ENCODE measurements around the gene LAMC3.

LAMC3 gene

GRCh38 chr9:130965680-130966079, 43.3 kb upstream of the LAMC3 start:
- no peak for FAIRE-seq
- DNase-seq (ENCODE audit: insufficient read length, low spot score), result no peak

DNA sequence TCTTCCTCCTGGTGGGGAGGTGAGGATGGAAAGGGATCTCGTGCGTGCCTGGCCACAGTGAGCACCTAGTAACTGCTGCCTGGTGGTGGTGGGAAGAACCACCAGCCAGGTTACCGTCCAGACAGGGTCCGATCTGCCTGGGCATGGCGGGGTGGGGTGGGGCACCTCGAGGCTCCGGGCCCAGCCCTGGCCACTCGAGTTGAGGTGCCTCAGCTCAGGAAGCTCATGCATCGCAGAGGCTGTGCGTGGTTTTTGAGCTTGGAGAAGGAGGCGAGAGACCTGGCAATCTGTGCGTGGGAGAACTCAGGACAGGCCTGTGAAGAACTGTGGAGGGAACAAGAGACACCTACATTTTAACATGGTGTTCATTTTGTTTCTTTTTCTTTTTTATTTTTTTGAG, 38.9 kb upstream of the LAMC3 start:
- no peak for TF ChIP-seq POLR2AphosphoS5 (IDR thresholded peaks at IDR 0.05; ENCODE audit: low read depth, low read length)
- TF ChIP-seq POLR2A (IDR thresholded peaks at IDR 0.05; ENCODE audit: low read depth, low read length), result no peak
- TF ChIP-seq POU2F2 (IDR thresholded peaks at IDR 0.05; ENCODE audit: low read depth, low read length), result no peak
- TF ChIP-seq PAX5 (IDR thresholded peaks at IDR 0.05; ENCODE audit: insufficient read depth, low read length, severe bottlenecking), result no peak
- no peak for TF ChIP-seq SPI1 (IDR thresholded peaks at IDR 0.05; ENCODE audit: low read depth, low read length)
- no peak for TF ChIP-seq TAF1 (IDR thresholded peaks at IDR 0.05; ENCODE audit: low read depth, low read length)
- DNase-seq (ENCODE audit: insufficient read length, low spot score) (no peak), FAIRE-seq (no peak)

More at GRCh38 chr9:130965680-130966079, 43.3 kb upstream of the LAMC3 start:
- no peak for TF ChIP-seq POLR2A (IDR thresholded peaks at IDR 0.05; ENCODE audit: low read depth, low read length)
- no peak for TF ChIP-seq PAX5 (IDR thresholded peaks at IDR 0.05; ENCODE audit: insufficient read depth, low read length, severe bottlenecking)
- no peak for TF ChIP-seq SPI1 (IDR thresholded peaks at IDR 0.05; ENCODE audit: low read depth, low read length)
- TF ChIP-seq TAF1 (IDR thresholded peaks at IDR 0.05; ENCODE audit: low read depth, low read length), result no peak
- no peak for TF ChIP-seq POLR2AphosphoS5 (IDR thresholded peaks at IDR 0.05; ENCODE audit: low read depth, low read length)
- TF ChIP-seq POU2F2 (IDR thresholded peaks at IDR 0.05; ENCODE audit: low read depth, low read length), result no peak

DNA sequence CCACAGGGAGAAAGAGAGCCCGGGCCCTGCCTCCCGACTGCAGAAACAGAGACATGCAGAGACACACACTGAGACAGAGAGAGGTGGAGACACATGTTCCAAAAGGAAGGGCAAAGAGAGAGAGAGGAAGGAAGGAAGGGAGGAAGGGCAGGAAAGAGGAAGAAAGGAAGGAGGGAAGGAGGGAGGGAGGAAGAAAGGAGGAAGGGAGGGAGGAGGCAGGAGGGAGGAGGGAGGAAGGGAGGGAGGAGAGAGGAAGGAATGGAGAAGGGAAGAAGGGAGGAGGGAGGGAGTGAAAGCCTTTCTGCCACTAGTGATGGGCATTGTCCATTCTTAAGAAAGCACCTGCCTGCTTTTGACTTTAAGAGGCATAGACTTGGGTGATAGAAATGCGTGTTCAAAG, 38.1 kb upstream of the LAMC3 start:
- no peak for TF ChIP-seq POU2F2 (IDR thresholded peaks at IDR 0.05; ENCODE audit: low read depth, low read length)
- no peak for TF ChIP-seq PAX5 (IDR thresholded peaks at IDR 0.05; ENCODE audit: insufficient read depth, low read length, severe bottlenecking)
- TF ChIP-seq SPI1 (IDR thresholded peaks at IDR 0.05; ENCODE audit: low read depth, low read length), result no peak
- TF ChIP-seq TAF1 (IDR thresholded peaks at IDR 0.05; ENCODE audit: low read depth, low read length), result no peak
- no peak for TF ChIP-seq POLR2AphosphoS5 (IDR thresholded peaks at IDR 0.05; ENCODE audit: low read depth, low read length)
- no peak for TF ChIP-seq POLR2A (IDR thresholded peaks at IDR 0.05; ENCODE audit: low read depth, low read length)
- DNase-seq (ENCODE audit: insufficient read length, low spot score) (no peak), FAIRE-seq (no peak)

- TF ChIP-seq POLR2AphosphoS5 (IDR thresholded peaks at IDR 0.05; ENCODE audit: low read depth, low read length), result no peak
- no peak for TF ChIP-seq PAX5 (IDR thresholded peaks at IDR 0.05; ENCODE audit: insufficient read depth, low read length, severe bottlenecking)
- no peak for TF ChIP-seq POLR2A (IDR thresholded peaks at IDR 0.05; ENCODE audit: low read depth, low read length)
- TF ChIP-seq TAF1 (IDR thresholded peaks at IDR 0.05; ENCODE audit: low read depth, low read length), result no peak
- no peak for TF ChIP-seq SPI1 (IDR thresholded peaks at IDR 0.05; ENCODE audit: low read depth, low read length)
- TF ChIP-seq POU2F2 (IDR thresholded peaks at IDR 0.05; ENCODE audit: low read depth, low read length), result no peak
- DNase-seq (ENCODE audit: insufficient read length, low spot score) (no peak), FAIRE-seq (no peak)
Measured at GRCh38 chr9:130971294-130971849, 37.6 kb upstream of the LAMC3 start.

- TF ChIP-seq PAX5 (IDR thresholded peaks at IDR 0.05; ENCODE audit: insufficient read depth, low read length, severe bottlenecking) (no peak), POU2F2 (IDR thresholded peaks at IDR 0.05; ENCODE audit: low read depth, low read length) (no peak), SPI1 (IDR thresholded peaks at IDR 0.05; ENCODE audit: low read depth, low read length) (no peak)
- DNase-seq (ENCODE audit: insufficient read length, low spot score), result no peak
- no peak for FAIRE-seq
Measured at GRCh38 chr9:130972277-130972956, 36.6 kb upstream of the LAMC3 start.

DNA sequence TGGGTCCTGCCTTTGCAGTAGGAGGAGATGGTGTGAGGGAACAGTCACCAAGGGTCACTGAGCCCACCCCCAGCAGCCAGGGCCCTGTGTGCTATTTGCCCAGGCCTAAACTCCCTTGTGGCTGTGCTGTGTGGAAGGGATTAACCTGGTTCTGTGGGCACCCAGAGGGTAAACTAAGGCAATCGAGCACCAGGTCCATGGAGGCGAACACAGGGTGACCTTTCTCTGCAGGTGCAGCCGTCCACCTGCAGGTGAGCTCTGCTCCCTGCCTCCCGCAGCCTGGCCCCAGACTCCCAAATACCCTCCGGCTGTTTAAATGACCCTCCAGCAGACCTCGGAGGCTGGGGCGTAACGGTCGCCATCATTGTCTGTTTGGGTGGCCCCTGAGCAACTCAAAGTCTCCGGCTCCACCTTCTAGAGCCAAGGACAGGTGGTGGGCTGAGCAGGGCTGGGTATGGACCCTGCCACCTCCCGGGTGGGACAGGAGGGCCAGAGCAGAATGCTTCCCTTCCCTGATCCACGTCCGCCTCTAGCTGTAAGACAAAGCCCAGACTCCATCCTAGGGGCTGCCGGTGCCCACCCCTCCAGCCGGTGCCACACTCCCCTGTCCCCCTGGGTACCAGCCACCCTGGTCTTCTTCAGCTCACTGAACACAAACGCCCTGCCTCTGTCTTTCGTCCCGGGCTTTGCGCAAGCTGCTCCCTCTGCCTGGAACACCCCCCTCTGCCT, 35.9 kb upstream of the LAMC3 start:
- no peak for TF ChIP-seq POU2F2 (IDR thresholded peaks at IDR 0.05; ENCODE audit: low read depth, low read length)
- TF ChIP-seq PAX5 (IDR thresholded peaks at IDR 0.05; ENCODE audit: insufficient read depth, low read length, severe bottlenecking), result no peak
- no peak for TF ChIP-seq TAF1 (IDR thresholded peaks at IDR 0.05; ENCODE audit: low read depth, low read length)
- no peak for TF ChIP-seq SPI1 (IDR thresholded peaks at IDR 0.05; ENCODE audit: low read depth, low read length)
- no peak for TF ChIP-seq POLR2A (IDR thresholded peaks at IDR 0.05; ENCODE audit: low read depth, low read length)
- no peak for TF ChIP-seq POLR2AphosphoS5 (IDR thresholded peaks at IDR 0.05; ENCODE audit: low read depth, low read length)
- no peak for FAIRE-seq
- no peak for DNase-seq (ENCODE audit: insufficient read length, low spot score)

DNA sequence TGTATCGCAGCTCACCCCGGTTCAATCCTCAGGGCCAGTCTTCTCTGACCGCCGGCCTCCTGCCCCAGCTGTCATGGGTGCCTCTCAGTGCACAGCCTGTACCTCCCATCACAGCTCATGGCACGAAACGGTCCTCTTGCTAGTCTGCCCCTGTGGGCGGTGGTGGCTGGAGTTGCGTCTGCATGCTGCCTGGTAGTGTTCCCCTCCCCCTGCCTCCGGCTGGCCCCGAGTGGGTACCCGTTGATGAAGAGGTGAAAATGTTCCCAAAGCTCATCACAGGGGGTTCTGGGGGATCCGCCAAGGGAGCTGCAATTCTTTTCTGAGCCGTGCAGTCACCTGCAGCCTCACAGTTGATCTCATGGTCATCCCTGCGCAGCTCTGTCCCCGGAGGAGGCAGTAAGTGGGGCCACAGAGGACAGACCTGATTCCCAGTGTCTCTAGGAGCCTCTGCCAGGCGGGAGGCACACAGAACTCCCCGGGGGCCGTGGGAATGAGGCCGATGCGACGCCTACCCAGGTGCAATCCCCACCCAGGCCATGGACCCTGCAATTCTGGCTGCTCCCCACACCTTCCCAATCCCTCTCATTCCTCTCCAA, 35.2 kb upstream of the LAMC3 start:
- TF ChIP-seq SPI1 (IDR thresholded peaks at IDR 0.05; ENCODE audit: low read depth, low read length), result no peak
- TF ChIP-seq POLR2AphosphoS5 (IDR thresholded peaks at IDR 0.05; ENCODE audit: low read depth, low read length), result no peak
- no peak for TF ChIP-seq PAX5 (IDR thresholded peaks at IDR 0.05; ENCODE audit: insufficient read depth, low read length, severe bottlenecking)
- TF ChIP-seq POLR2A (IDR thresholded peaks at IDR 0.05; ENCODE audit: low read depth, low read length), result no peak
- TF ChIP-seq TAF1 (IDR thresholded peaks at IDR 0.05; ENCODE audit: low read depth, low read length), result no peak
- no peak for TF ChIP-seq POU2F2 (IDR thresholded peaks at IDR 0.05; ENCODE audit: low read depth, low read length)
- DNase-seq (ENCODE audit: insufficient read length, low spot score) (no peak), FAIRE-seq (no peak)

DNA sequence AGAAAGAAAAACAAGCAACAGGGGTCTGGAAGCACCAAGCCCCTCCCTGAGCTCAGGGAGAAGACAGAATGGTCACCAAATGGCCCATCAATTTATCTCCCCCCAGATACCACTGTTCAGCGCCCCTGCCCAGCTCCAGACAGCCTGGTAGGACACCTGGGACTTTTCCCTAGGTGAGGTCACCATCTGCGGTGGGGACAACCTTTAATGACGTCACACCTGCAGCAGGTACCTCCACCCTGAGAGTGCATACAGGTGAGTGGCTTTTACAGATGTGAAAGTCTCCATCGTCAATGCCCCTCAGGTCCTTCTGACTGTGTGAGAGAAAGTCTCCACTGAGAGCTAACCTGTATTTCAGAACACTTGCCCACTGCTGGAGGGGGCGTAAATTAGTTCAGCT, 34.3 kb upstream of the LAMC3 start:
- FAIRE-seq (no peak), DNase-seq (ENCODE audit: insufficient read length, low spot score) (no peak)
- TF ChIP-seq POLR2A (IDR thresholded peaks at IDR 0.05; ENCODE audit: low read depth, low read length) (no peak), POLR2AphosphoS5 (IDR thresholded peaks at IDR 0.05; ENCODE audit: low read depth, low read length) (no peak), SPI1 (IDR thresholded peaks at IDR 0.05; ENCODE audit: low read depth, low read length) (no peak), PAX5 (IDR thresholded peaks at IDR 0.05; ENCODE audit: insufficient read depth, low read length, severe bottlenecking) (no peak), POU2F2 (IDR thresholded peaks at IDR 0.05; ENCODE audit: low read depth, low read length) (no peak), TAF1 (IDR thresholded peaks at IDR 0.05; ENCODE audit: low read depth, low read length) (no peak)

DNA sequence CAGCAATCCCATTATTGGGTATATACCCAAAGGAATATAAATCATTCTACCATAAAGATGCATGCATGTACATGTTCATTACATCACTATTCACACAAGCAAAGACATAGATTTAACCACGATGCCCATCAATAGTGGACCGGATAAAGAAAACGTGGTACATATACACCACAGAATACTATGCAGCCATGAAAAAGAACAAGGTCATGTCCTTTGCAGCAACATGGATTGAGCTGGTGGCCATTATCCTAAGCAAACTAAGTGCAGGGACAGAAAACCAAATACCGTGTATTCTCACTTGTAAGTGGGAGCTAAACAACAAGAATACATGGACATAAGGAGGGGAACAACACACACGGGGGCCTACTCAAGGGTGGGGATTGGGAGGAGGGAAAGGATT, 33.8 kb upstream of the LAMC3 start:
- FAIRE-seq (no peak), DNase-seq (ENCODE audit: insufficient read length, low spot score) (no peak)
- TF ChIP-seq PAX5 (IDR thresholded peaks at IDR 0.05; ENCODE audit: insufficient read depth, low read length, severe bottlenecking) (no peak), POLR2A (IDR thresholded peaks at IDR 0.05; ENCODE audit: low read depth, low read length) (no peak)
